GM23338 (cell line): Measurements from ENCODE around the gene LITAF. TPM values are rescaled to one million over a fixed set of nuclear protein-coding genes. Genes with fewer than 3 reads are reported as not detected.
A peak's percentile ranks its signal among the peaks of the same experiment; 100 is the strongest.

Experiments
- ATAC-seq: fragments of 200-7000 bp; cut with Tn5 transposase; 3 replicates; pipeline ENCODE4 v1.9.1; 2020
- DNase-seq: peaks from one replicate; pipeline ENCODE4 v3.0.0-alpha.2; 2015; ENCODE audit warnings: low spot score
- H2AFZ ChIP-seq: fragments of 200-600 bp; sonication (generic); 2 replicates; pipeline ENCODE4 v1.8.0; 2016; ENCODE audit warnings: antibody characterized with exemption, mild to moderate bottlenecking, moderate library complexity
- H3F3A ChIP-seq: fragments of 200-600 bp; sonication (generic); replicated peaks from 2 replicates; pipeline ENCODE4 v1.8.0; 2017; ENCODE audit warnings: antibody characterized with exemption, mixed run types, low read depth
- H3K27ac ChIP-seq: fragments of 200-600 bp; sonication (generic); 2 replicates; pipeline ENCODE4 v1.6.1; 2016; ENCODE audit warnings: low read depth
- H3K27me3 ChIP-seq: fragments of 200-600 bp; sonication (generic); 2 replicates; pipeline ENCODE4 v1.8.0; 2016; ENCODE audit warnings: mild to moderate bottlenecking, mixed run types, moderate library complexity; ENCODE audit not compliant: insufficient read depth
- H3K36me3 ChIP-seq: fragments of 200-600 bp; sonication (generic); 2 replicates; pipeline ENCODE4 v1.8.0; 2016; ENCODE audit warnings: mild to moderate bottlenecking; ENCODE audit not compliant: insufficient read depth
- H3K4me1 ChIP-seq: fragments of 200-600 bp; sonication (generic); 2 replicates; pipeline ENCODE4 v1.8.0; 2016; ENCODE audit warnings: mild to moderate bottlenecking, moderate library complexity; ENCODE audit not compliant: insufficient read depth
- H3K4me2 ChIP-seq: fragments of 200-600 bp; sonication (generic); 2 replicates; pipeline ENCODE4 v1.7.1; 2017; ENCODE audit warnings: mixed run types
- H3K4me3 ChIP-seq: fragments of 200-600 bp; sonication (generic); 2 replicates; pipeline ENCODE4 v1.6.1; 2016; ENCODE audit warnings: mixed run types
- H3K79me2 ChIP-seq: fragments of 200-600 bp; sonication (generic); replicated peaks from 2 replicates; pipeline ENCODE4 v1.8.0; 2017; ENCODE audit warnings: mild to moderate bottlenecking; ENCODE audit not compliant: insufficient read depth
- H3K9me2 ChIP-seq: fragments of 200-600 bp; sonication (generic); 2 replicates; pipeline ENCODE4 v1.8.0; 2017; ENCODE audit not compliant: insufficient read depth
- H4K20me1 ChIP-seq: fragments of 200-600 bp; sonication (generic); replicated peaks from 2 replicates; pipeline ENCODE4 v1.8.0; 2017; ENCODE audit warnings: mild to moderate bottlenecking; ENCODE audit not compliant: insufficient read depth
- H3K27ac Mint-ChIP-seq: 2 replicates; pipeline ENCODE4 v1.8.0; 2020; ENCODE audit warnings: inconsistent platforms, mild to moderate bottlenecking, moderate library complexity, mixed read lengths
- H3K27me3 Mint-ChIP-seq: 3 replicates; pipeline ENCODE4 v1.8.0; 2022; ENCODE audit warnings: low read depth, mild to moderate bottlenecking, moderate library complexity, mixed read lengths, inconsistent platforms; ENCODE audit not compliant: insufficient read depth, poor library complexity
- H3K36me3 Mint-ChIP-seq: 3 replicates; pipeline ENCODE4 v1.8.0; 2021; ENCODE audit warnings: low read depth, mild to moderate bottlenecking, inconsistent platforms, moderate library complexity, mixed read lengths
- H3K4me1 Mint-ChIP-seq: 3 replicates; pipeline ENCODE4 v1.8.0; 2020; ENCODE audit warnings: mild to moderate bottlenecking, inconsistent platforms, mixed read lengths
- H3K4me3 Mint-ChIP-seq: 3 replicates; pipeline ENCODE4 v1.8.0; 2021; ENCODE audit warnings: moderate library complexity, mild to moderate bottlenecking, inconsistent platforms, mixed read lengths
- H3K9me3 Mint-ChIP-seq: 3 replicates; pipeline ENCODE4 v1.8.0; 2020; ENCODE audit warnings: moderate library complexity, mild to moderate bottlenecking, inconsistent platforms, mixed read lengths
- CREB1 ChIP-seq: fragments of 250-450 bp; sonication (Bioruptor Pico); IDR thresholded peaks from 2 replicates; pipeline ENCODE4 v1.5.0; 2020; ENCODE audit warnings: low read depth, mild to moderate bottlenecking, moderate library complexity
- EZH2 ChIP-seq: fragments of 200-600 bp; sonication (generic); IDR thresholded peaks from one replicate; pipeline ENCODE4 v1.8.0; 2017; ENCODE audit warnings: antibody characterized with exemption, mild to moderate bottlenecking, low read depth; ENCODE audit not compliant: unreplicated experiment
- EZH2phosphoT487 ChIP-seq: fragments of 200-600 bp; sonication (generic); IDR thresholded peaks from one replicate; pipeline ENCODE4 v1.8.1; 2018; ENCODE audit warnings: antibody characterized with exemption; ENCODE audit not compliant: unreplicated experiment
- JUNB ChIP-seq: IDR thresholded peaks from one replicate; pipeline ENCODE4 v1.6.1; 2016; ENCODE audit warnings: antibody characterized with exemption; ENCODE audit not compliant: unreplicated experiment
- NANOG ChIP-seq: IDR thresholded peaks from 2 replicates; pipeline ENCODE4 v1.6.1; 2016; ENCODE audit warnings: antibody characterized with exemption, borderline replicate concordance
- POLR2AphosphoS5 ChIP-seq: IDR thresholded peaks from 2 replicates; pipeline ENCODE4 v1.6.1; 2016; ENCODE audit warnings: antibody characterized with exemption, low read depth
- STAT1 ChIP-seq: IDR thresholded peaks from one replicate; pipeline ENCODE4 v1.6.1; 2016; ENCODE audit warnings: antibody characterized with exemption; ENCODE audit not compliant: unreplicated experiment
- ZNF114 ChIP-seq: fragments of 250-450 bp; sonication (Bioruptor Pico); IDR thresholded peaks from 2 replicates; pipeline ENCODE4 v1.5.0; 2020; ENCODE audit warnings: mild to moderate bottlenecking, moderate library complexity
- ZNF331 ChIP-seq: fragments of 250-450 bp; sonication (Bioruptor Pico); IDR thresholded peaks from 2 replicates; pipeline ENCODE4 v1.5.0; 2020; ENCODE audit warnings: low read depth, mild to moderate bottlenecking, moderate library complexity
- polyA plus RNA-seq: library from polyadenylated mRNA; unstranded; fragments of >200 nt; fragmentation: Nextera tagmentation; extraction: Ambion mirVana; gene quantifications from 2 replicates; pipeline ENCODE4 v1.2.1, GENCODE V29; 2016
- total RNA-seq: library from RNA; depleted of rRNA; stranded (reverse); fragments of >200 nt; shearing (Covaris generic); gene quantifications from 2 replicates; pipeline ENCODE4 v1.2.3, GENCODE V29; 2014
- TF ChIP-seq, protein P1 (sequence below): fragments of 250-450 bp; sonication (Bioruptor Pico); IDR thresholded peaks from 2 replicates; pipeline ENCODE4 v1.5.0; 2020; ENCODE audit warnings: mild to moderate bottlenecking, moderate library complexity
- TF ChIP-seq, protein P2 (sequence below), 2 experiments: fragments of 200-600 bp in 1 of 2; sonication (generic) in 1 of 2; conservative IDR thresholded peaks; 2 replicates each; pipeline versions ENCODE4 v1.5.1 to v1.6.1; 2016 to 2017; ENCODE audit warnings: antibody characterized with exemption in 2 of 2, low read depth in 2 of 2, mild to moderate bottlenecking in 2 of 2, moderate library complexity in 1 of 2
- TF ChIP-seq, protein P3 (sequence below): IDR thresholded peaks from one replicate; pipeline ENCODE4 v1.6.1; 2018; ENCODE audit warnings: antibody characterized with exemption; ENCODE audit not compliant: unreplicated experiment
- TF ChIP-seq, protein P4 (sequence below): IDR thresholded peaks from 2 replicates; pipeline ENCODE4 v1.6.1; 2016; ENCODE audit warnings: antibody characterized with exemption

LITAF gene
- total and polyA plus RNA-seq, 2 experiments from 2014 or later: 131 to 158 TPM

DNA sequence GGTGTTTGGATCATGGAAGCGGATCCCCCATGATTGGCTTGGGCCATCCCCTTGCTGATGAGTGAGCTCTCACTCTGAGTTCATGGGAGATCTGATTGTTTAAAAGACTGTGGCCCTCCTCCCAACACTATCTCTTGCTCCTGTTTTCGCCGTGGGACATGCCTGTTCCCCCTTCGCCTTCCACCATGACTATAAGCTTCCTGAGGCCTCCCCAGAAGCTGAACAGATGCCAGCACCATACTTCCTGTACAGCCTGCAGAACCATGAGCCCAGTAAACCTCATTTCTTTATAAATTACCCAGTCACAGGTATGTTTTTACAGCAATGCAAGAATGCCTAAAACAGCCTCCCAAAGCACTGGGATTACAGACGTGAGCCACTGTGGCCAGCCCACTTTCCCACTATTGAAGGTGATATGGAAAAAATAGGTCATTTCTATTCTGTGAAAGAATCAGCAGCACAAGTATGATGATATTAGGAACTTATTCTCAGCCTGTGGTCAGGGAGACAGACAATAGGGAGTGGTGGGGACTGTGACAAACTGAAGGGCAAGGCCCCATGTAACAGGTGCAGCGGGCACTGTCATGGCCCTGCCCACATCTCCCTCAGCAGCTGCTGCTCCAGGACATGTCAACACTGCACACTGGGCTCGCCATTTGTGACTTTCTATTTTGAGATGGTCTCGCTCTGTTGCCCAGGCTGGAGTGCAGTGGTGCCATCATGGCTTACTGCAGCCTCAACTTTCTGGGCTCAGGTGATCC lies 33.7 kb upstream of the LITAF start:
- ATAC-seq: no peak
- H3K4me3 Mint-ChIP-seq: no peak overlapping the region
- H3K27ac Mint-ChIP-seq: peak overlapping the region; percentile 24; the same call in 1 of the 2 replicates

More for the DNA sequence above, 33.7 kb upstream of the LITAF start:
- H3K36me3 ChIP-seq: no peaks in the 10 kb centered on the region
- TF ChIP-seq, protein P1, sequence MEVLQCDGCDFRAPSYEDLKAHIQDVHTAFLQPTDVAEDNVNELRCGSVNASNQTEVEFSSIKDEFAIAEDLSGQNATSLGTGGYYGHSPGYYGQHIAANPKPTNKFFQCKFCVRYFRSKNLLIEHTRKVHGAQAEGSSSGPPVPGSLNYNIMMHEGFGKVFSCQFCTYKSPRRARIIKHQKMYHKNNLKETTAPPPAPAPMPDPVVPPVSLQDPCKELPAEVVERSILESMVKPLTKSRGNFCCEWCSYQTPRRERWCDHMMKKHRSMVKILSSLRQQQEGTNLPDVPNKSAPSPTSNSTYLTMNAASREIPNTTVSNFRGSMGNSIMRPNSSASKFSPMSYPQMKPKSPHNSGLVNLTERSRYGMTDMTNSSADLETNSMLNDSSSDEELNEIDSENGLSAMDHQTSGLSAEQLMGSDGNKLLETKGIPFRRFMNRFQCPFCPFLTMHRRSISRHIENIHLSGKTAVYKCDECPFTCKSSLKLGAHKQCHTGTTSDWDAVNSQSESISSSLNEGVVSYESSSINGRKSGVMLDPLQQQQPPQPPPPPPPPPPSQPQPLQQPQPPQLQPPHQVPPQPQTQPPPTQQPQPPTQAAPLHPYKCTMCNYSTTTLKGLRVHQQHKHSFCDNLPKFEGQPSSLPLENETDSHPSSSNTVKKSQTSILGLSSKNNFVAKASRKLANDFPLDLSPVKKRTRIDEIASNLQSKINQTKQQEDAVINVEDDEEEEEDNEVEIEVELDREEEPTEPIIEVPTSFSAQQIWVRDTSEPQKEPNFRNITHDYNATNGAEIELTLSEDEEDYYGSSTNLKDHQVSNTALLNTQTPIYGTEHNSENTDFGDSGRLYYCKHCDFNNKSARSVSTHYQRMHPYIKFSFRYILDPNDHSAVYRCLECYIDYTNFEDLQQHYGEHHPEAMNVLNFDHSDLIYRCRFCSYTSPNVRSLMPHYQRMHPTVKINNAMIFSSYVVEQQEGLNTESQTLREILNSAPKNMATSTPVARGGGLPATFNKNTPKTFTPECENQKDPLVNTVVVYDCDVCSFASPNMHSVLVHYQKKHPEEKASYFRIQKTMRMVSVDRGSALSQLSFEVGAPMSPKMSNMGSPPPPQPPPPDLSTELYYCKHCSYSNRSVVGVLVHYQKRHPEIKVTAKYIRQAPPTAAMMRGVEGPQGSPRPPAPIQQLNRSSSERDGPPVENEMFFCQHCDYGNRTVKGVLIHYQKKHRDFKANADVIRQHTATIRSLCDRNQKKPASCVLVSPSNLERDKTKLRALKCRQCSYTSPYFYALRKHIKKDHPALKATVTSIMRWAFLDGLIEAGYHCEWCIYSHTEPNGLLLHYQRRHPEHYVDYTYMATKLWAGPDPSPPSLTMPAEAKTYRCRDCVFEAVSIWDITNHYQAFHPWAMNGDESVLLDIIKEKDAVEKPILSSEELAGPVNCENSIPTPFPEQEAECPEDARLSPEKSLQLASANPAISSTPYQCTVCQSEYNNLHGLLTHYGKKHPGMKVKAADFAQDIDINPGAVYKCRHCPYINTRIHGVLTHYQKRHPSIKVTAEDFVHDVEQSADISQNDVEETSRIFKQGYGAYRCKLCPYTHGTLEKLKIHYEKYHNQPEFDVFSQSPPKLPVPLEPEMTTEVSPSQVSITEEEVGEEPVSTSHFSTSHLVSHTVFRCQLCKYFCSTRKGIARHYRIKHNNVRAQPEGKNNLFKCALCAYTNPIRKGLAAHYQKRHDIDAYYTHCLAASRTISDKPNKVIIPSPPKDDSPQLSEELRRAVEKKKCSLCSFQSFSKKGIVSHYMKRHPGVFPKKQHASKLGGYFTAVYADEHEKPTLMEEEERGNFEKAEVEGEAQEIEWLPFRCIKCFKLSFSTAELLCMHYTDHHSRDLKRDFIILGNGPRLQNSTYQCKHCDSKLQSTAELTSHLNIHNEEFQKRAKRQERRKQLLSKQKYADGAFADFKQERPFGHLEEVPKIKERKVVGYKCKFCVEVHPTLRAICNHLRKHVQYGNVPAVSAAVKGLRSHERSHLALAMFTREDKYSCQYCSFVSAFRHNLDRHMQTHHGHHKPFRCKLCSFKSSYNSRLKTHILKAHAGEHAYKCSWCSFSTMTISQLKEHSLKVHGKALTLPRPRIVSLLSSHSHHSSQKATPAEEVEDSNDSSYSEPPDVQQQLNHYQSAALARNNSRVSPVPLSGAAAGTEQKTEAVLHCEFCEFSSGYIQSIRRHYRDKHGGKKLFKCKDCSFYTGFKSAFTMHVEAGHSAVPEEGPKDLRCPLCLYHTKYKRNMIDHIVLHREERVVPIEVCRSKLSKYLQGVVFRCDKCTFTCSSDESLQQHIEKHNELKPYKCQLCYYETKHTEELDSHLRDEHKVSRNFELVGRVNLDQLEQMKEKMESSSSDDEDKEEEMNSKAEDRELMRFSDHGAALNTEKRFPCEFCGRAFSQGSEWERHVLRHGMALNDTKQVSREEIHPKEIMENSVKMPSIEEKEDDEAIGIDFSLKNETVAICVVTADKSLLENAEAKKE: no peak
- TF ChIP-seq ZNF114 (no peak), NANOG (no peak), EZH2 (no peak), CREB1 (CRISPR knock-in tag) (no peak), STAT1 (no peak), EZH2phosphoT487 (no peak), ZNF331 (CRISPR knock-in tag) (no peak), JUNB (no peak), POLR2AphosphoS5 (no peak)
- TF ChIP-seq, protein P2, sequence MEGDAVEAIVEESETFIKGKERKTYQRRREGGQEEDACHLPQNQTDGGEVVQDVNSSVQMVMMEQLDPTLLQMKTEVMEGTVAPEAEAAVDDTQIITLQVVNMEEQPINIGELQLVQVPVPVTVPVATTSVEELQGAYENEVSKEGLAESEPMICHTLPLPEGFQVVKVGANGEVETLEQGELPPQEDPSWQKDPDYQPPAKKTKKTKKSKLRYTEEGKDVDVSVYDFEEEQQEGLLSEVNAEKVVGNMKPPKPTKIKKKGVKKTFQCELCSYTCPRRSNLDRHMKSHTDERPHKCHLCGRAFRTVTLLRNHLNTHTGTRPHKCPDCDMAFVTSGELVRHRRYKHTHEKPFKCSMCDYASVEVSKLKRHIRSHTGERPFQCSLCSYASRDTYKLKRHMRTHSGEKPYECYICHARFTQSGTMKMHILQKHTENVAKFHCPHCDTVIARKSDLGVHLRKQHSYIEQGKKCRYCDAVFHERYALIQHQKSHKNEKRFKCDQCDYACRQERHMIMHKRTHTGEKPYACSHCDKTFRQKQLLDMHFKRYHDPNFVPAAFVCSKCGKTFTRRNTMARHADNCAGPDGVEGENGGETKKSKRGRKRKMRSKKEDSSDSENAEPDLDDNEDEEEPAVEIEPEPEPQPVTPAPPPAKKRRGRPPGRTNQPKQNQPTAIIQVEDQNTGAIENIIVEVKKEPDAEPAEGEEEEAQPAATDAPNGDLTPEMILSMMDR (conservative IDR thresholded peaks at IDR 0.05; ENCODE audit: low read depth in 2 of 2): no peak
- TF ChIP-seq, protein P3, sequence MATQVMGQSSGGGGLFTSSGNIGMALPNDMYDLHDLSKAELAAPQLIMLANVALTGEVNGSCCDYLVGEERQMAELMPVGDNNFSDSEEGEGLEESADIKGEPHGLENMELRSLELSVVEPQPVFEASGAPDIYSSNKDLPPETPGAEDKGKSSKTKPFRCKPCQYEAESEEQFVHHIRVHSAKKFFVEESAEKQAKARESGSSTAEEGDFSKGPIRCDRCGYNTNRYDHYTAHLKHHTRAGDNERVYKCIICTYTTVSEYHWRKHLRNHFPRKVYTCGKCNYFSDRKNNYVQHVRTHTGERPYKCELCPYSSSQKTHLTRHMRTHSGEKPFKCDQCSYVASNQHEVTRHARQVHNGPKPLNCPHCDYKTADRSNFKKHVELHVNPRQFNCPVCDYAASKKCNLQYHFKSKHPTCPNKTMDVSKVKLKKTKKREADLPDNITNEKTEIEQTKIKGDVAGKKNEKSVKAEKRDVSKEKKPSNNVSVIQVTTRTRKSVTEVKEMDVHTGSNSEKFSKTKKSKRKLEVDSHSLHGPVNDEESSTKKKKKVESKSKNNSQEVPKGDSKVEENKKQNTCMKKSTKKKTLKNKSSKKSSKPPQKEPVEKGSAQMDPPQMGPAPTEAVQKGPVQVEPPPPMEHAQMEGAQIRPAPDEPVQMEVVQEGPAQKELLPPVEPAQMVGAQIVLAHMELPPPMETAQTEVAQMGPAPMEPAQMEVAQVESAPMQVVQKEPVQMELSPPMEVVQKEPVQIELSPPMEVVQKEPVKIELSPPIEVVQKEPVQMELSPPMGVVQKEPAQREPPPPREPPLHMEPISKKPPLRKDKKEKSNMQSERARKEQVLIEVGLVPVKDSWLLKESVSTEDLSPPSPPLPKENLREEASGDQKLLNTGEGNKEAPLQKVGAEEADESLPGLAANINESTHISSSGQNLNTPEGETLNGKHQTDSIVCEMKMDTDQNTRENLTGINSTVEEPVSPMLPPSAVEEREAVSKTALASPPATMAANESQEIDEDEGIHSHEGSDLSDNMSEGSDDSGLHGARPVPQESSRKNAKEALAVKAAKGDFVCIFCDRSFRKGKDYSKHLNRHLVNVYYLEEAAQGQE: no peak
- TF ChIP-seq, protein P4, sequence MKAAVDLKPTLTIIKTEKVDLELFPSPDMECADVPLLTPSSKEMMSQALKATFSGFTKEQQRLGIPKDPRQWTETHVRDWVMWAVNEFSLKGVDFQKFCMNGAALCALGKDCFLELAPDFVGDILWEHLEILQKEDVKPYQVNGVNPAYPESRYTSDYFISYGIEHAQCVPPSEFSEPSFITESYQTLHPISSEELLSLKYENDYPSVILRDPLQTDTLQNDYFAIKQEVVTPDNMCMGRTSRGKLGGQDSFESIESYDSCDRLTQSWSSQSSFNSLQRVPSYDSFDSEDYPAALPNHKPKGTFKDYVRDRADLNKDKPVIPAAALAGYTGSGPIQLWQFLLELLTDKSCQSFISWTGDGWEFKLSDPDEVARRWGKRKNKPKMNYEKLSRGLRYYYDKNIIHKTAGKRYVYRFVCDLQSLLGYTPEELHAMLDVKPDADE: no peak
- no peaks in the 10 kb centered on the region for H3K9me2 ChIP-seq
- Mint-ChIP-seq H3K27me3 (peaks cover 6% of the 10 kb centered on the region), H3K36me3 (no peaks in the 10 kb centered on the region; the same call in 2 of the 3 replicates), H3K4me1 (peaks cover 12% of the 10 kb centered on the region), H3K9me3 (peaks cover 4% of the 10 kb centered on the region; the same call in 1 of the 3 replicates)
- no peak for DNase-seq
- H3K27ac ChIP-seq: no peak overlapping the region
- no peak overlapping the region for H3K4me3 ChIP-seq
- H2AFZ ChIP-seq: no peak overlapping the region
- no peaks in the 10 kb centered on the region for H4K20me1 ChIP-seq
- H3K4me1 ChIP-seq: peaks cover 7% of the 10 kb centered on the region; the same call in 1 of the 2 replicates
- no peaks in the 10 kb centered on the region for H3K79me2 ChIP-seq
- 0 out of 2 replicates have a peak, but pooled peaks cover 5% of the 10 kb centered on the region for H3F3A ChIP-seq
- H3K27me3 ChIP-seq: no peaks in the 10 kb centered on the region
- no peak overlapping the region for H3K4me2 ChIP-seq
